ENCODE measurements around the gene PCDHA1.
"Not testable (repeated sequence)": the region's sequence is repeated elsewhere in the genome, so short reads cannot be mapped to it uniquely, and the experiment has no call there.

Gene PCDHA1

DNA sequence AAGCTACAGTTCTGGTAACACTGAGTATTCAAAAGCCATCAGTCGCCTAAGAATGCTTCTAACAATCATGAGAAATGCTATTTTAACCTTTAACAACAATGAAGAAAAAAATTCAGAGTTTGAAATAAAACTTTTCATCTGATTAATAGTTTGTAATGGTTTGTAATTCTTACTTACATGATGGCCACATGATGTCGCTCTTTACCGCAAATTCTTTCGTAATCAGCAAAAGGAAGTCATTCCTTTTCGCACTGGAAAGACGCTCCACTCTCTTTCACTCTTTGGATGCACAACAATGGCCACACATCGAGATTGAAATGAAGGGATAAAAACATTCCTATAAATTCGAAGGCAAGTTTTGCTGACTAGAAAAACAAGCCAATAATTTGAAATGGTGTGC is 48.1 kb downstream of the PCDHA1 start, which contains the start of gene PCDHA7:
Gene PCDHA7, plus strand, starts transcription at position 277 of the 400 bp plus-strand sequence. Its CDS starts 115 bp downstream, at position 392.
- TF ChIP-seq, protein P1, sequence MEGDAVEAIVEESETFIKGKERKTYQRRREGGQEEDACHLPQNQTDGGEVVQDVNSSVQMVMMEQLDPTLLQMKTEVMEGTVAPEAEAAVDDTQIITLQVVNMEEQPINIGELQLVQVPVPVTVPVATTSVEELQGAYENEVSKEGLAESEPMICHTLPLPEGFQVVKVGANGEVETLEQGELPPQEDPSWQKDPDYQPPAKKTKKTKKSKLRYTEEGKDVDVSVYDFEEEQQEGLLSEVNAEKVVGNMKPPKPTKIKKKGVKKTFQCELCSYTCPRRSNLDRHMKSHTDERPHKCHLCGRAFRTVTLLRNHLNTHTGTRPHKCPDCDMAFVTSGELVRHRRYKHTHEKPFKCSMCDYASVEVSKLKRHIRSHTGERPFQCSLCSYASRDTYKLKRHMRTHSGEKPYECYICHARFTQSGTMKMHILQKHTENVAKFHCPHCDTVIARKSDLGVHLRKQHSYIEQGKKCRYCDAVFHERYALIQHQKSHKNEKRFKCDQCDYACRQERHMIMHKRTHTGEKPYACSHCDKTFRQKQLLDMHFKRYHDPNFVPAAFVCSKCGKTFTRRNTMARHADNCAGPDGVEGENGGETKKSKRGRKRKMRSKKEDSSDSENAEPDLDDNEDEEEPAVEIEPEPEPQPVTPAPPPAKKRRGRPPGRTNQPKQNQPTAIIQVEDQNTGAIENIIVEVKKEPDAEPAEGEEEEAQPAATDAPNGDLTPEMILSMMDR (IDR thresholded peaks at IDR 0.05), result no peak
- peaks cover 14% of the 10 kb centered on the region for H3K9me3 ChIP-seq

DNA sequence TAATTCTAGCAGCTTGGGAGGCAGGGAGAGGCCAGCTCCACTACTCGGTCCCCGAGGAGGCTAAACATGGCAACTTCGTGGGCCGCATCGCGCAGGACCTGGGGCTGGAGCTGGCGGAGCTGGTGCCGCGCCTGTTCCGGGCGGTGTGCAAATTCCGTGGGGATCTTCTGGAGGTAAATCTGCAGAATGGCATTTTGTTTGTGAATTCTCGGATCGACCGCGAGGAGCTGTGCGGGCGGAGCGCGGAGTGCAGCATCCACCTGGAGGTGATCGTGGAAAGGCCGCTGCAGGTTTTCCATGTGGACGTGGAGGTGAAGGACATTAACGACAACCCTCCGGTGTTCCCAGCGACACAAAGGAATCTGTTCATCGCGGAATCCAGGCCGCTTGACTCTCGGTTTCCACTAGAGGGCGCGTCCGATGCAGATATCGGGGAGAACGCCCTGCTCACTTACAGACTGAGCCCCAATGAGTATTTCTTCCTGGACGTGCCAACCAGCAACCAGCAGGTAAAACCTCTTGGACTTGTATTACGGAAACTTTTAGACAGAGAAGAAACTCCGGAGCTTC is 48.6 kb downstream of the PCDHA1 start:
- H3K4me3 ChIP-seq (ENCODE audit: low read depth in 1 of 2, low read length in 1 of 2); H3K27ac ChIP-seq; H3K4me1 ChIP-seq (ENCODE audit: control insufficient read depth in 1 of 2, insufficient read depth in 1 of 2, low read depth in 1 of 2, low read length in 1 of 2); H3K36me3 ChIP-seq: not testable (repeated sequence)
- Histone ChIP-seq H3K9me3 (peaks cover 14% of the 10 kb centered on the region), H3K27me3 (peaks cover 28% of the 10 kb centered on the region)

More for the DNA sequence above, 48.1 kb downstream of the PCDHA1 start, which contains the start of gene PCDHA7:
- no peak within 1 kb of the TSS for H3K4me3 ChIP-seq (ENCODE audit: low read depth in 1 of 2, low read length in 1 of 2)
- no peaks in the 10 kb centered on the region for H3K36me3 ChIP-seq
- H3K27ac ChIP-seq, result no peak within 1 kb of the TSS
- H3K27me3 ChIP-seq, result peaks cover 33% of the 10 kb centered on the region
- H3K4me1 ChIP-seq (ENCODE audit: control insufficient read depth in 1 of 2, insufficient read depth in 1 of 2, low read depth in 1 of 2, low read length in 1 of 2), result no peaks in the 10 kb centered on the region

DNA sequence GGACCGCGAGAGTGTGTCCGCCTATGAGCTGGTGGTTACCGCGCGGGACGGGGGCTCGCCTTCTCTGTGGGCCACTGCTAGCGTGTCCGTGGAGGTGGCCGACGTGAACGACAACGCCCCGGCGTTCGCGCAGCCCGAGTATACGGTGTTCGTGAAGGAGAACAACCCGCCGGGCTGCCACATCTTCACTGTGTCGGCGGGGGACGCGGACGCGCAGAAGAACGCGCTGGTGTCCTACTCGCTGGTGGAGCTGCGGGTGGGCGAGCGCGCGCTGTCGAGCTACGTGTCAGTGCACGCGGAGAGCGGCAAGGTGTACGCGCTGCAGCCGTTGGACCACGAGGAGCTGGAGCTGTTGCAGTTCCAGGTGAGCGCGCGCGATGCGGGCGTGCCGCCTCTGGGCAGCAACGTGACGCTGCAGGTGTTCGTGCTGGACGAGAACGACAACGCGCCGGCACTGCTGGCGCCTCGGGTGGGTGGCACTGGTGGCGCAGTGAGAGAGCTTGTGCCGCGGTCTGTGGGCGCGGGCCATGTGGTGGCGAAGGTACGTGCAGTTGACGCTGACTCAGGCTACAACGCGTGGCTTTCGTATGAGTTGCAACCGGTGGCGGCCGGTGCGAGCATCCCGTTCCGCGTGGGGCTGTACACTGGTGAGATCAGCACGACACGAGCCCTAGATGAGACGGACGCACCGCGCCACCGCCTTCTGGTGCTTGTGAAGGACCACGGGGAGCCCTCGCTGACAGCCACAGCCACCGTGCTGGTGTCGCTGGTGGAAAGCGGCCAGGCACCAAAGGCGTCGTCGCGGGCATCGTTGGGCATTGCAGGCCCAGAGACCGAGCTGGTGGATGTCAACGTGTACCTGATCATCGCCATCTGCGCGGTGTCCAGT is 49.9 kb downstream of the PCDHA1 start:
- peaks cover 21% of the 10 kb centered on the region for H3K27me3 ChIP-seq
- H3K27ac ChIP-seq, result no peak overlapping the region
- H3K9me3 ChIP-seq, result peaks cover 14% of the 10 kb centered on the region
- no peaks in the 10 kb centered on the region for H3K4me1 ChIP-seq (ENCODE audit: control insufficient read depth in 1 of 2, insufficient read depth in 1 of 2, low read depth in 1 of 2, low read length in 1 of 2)
- TF ChIP-seq, protein P1 (IDR thresholded peaks at IDR 0.05), result no peak
- H3K4me3 ChIP-seq (ENCODE audit: low read depth in 1 of 2, low read length in 1 of 2), result no peak overlapping the region
- H3K36me3 ChIP-seq, result no peaks in the 10 kb centered on the region

DNA sequence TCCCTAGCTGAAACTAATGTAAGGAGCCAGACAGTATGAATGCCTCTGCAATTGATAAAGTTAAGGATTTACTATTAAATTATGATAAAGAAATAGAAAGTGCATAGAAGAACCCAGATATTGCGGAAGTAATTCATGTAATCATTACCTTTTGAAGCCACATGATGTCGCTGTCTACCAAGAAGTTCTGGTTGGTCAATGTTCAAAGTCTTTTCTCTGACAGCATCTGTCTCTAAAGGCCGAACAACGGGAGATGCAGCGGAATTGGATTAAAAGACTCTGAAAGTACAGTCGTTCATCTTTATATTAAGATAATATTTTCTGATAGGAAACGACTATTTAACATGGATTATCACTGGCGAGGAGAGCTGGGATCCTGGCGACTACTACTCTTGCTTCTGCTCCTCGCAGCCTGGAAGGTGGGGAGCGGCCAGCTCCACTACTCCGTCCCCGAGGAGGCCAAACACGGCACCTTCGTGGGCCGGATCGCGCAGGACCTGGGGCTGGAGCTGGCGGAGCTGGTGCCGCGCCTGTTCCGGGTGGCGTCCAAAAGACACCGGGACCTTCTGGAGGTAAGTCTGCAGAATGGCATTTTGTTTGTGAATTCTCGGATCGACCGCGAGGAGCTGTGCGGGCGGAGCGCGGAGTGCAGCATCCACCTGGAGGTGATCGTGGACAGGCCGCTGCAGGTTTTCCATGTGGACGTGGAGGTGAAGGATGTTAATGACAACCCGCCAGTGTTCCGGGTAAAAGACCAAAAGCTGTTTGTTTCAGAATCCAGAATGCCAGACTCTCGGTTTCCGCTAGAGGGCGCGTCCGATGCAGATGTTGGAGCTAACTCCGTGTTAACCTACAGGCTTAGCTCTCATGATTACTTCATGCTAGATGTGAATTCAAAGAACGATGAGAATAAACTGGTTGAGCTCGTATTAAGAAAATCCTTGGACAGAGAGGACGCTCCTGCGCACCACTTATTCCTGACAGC is 55.3 kb downstream of the PCDHA1 start, which contains the start of gene PCDHA8:
Gene PCDHA8, plus strand, starts transcription at position 210 of the 985 bp plus-strand sequence. Its CDS starts 135 bp downstream, at position 345.
- TF ChIP-seq, protein P1 (IDR thresholded peaks at IDR 0.05), result no peak
- Histone ChIP-seq H3K9me3 (peaks cover 10% of the 10 kb centered on the region), H3K4me1 (ENCODE audit: control insufficient read depth in 1 of 2, insufficient read depth in 1 of 2, low read depth in 1 of 2, low read length in 1 of 2) (no peaks in the 10 kb centered on the region), H3K36me3 (no peaks in the 10 kb centered on the region), H3K4me3 (ENCODE audit: low read depth in 1 of 2, low read length in 1 of 2) (no peak within 1 kb of the TSS), H3K27me3 (peaks cover 17% of the 10 kb centered on the region), H3K27ac (no peak within 1 kb of the TSS)

DNA sequence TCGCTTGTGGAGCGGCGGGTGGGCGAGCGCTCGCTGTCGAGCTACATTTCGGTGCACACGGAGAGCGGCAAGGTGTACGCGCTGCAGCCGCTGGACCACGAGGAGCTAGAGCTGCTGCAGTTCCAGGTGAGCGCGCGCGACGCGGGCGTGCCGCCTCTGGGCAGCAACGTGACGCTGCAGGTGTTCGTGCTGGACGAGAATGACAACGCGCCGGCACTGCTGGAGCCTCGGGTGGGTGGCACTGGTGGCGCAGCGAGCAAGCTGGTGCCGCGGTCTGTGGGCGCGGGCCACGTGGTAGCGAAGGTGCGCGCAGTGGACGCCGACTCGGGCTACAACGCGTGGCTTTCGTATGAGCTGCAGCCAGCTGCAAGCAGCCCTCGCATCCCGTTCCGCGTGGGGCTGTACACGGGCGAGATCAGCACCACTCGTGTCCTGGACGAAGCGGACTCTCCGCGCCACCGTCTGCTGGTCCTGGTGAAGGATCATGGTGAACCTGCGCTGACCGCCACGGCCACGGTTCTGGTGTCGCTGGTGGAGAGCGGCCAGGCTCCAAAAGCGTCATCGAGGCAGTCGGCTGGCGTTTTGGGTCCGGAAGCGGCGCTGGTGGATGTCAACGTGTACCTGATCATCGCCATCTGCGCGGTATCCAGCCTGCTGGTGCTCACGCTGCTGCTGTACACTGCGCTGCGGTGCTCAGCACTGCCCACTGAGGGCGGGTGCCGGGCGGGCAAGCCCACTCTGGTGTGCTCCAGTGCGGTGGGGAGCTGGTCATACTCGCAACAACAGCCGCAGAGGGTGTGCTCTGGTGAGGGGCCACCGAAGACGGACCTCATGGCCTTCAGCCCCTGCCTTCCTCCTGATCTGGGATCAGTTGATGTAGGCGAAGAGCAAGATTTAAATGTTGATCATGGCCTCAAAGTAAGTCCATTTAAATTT is 57.1 kb downstream of the PCDHA1 start:
- TF ChIP-seq, protein P1 (IDR thresholded peaks at IDR 0.05), result no peak

DNA sequence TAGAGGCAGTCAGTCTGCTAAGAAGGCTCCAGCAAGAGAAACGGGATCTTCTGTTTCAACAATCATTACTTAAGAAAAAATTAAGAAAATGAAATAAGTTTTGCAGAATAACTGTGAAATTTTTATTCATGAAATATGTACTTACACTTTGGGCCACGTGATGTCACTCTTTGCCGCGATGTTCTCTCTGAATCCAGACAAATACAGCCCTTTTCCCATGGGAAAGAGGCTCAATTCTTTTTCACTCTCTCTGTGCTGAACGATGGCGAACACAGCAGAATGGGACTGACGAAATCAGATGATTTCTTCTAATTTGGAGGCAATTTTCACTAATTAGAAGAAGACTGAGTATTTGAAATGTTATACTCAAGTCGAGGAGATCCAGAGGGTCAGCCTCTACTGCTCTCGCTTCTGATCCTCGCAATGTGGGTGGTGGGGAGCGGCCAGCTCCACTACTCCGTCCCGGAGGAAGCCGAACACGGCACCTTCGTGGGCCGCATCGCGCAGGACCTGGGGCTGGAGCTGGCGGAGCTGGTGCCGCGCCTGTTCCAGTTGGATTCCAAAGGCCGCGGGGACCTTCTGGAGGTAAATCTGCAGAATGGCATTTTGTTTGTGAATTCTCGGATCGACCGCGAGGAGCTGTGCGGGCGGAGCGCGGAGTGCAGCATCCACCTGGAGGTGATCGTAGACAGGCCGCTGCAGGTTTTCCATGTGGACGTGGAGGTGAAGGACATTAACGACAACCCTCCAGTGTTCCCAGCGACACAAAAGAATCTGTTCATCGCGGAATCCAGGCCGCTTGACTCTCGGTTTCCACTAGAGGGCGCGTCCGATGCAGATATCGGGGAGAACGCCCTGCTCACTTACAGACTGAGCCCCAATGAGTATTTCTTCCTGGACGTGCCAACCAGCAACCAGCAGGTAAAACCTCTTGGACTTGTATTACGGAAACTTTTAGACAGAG is 62.5 kb downstream of the PCDHA1 start, which contains the start of gene PCDHA9:
Gene PCDHA9, plus strand, starts transcription at position 244 of the 964 bp plus-strand sequence. Its CDS starts 114 bp downstream, at position 358.
- H3K27ac ChIP-seq, result not testable (repeated sequence)

More for the DNA sequence above, 57.1 kb downstream of the PCDHA1 start:
- peaks cover 15% of the 10 kb centered on the region for H3K27me3 ChIP-seq
- no peak overlapping the region for H3K4me3 ChIP-seq (ENCODE audit: low read depth in 1 of 2, low read length in 1 of 2)
- no peaks in the 10 kb centered on the region for H3K36me3 ChIP-seq
- H3K4me1 ChIP-seq (ENCODE audit: control insufficient read depth in 1 of 2, insufficient read depth in 1 of 2, low read depth in 1 of 2, low read length in 1 of 2), result no peaks in the 10 kb centered on the region
- no peak overlapping the region for H3K27ac ChIP-seq
- peaks cover 11% of the 10 kb centered on the region for H3K9me3 ChIP-seq

More for the DNA sequence above, 62.5 kb downstream of the PCDHA1 start, which contains the start of gene PCDHA9:
- not testable (repeated sequence) for H3K36me3 ChIP-seq; H3K4me3 ChIP-seq (ENCODE audit: low read depth in 1 of 2, low read length in 1 of 2); H3K4me1 ChIP-seq (ENCODE audit: control insufficient read depth in 1 of 2, insufficient read depth in 1 of 2, low read depth in 1 of 2, low read length in 1 of 2); H3K27me3 ChIP-seq
- peaks cover 18% of the 10 kb centered on the region for H3K9me3 ChIP-seq

Data from neutrophil (primary cell).